ENCODE data around the gene CLRN1.

The CLRN1 gene

GRCh38 chr3:150972366-150973071 lies at the start of gene CLRN1:
CLRN1 (minus strand) TSS chr3:150972727; CDS start chr3:150972708, 19 bp downstream.
- TF ChIP-seq CTCF (IDR thresholded peaks at IDR 0.05; ENCODE audit: control insufficient read depth, insufficient read depth, low read depth, low read length, missing control alignments): no peak
- H3K4me3 ChIP-seq (ENCODE audit: control insufficient read depth, low read depth, low read length): no peak within 1 kb of the TSS
- no peak for DNase-seq (ENCODE audit: low read depth)

- peak; percentile 65 for DNase-seq (ENCODE audit: low read depth)
- no peak for TF ChIP-seq CTCF (IDR thresholded peaks at IDR 0.05; ENCODE audit: control insufficient read depth, insufficient read depth, low read depth, low read length, missing control alignments)
- no peak overlapping the region for H3K4me3 ChIP-seq (ENCODE audit: control insufficient read depth, low read depth, low read length)
These were observed 43.9 kb upstream of the CLRN1 start for GRCh38 chr3:151016478-151016795.

- no peak overlapping the region for H3K4me3 ChIP-seq (ENCODE audit: control insufficient read depth, low read depth, low read length)
- no peak for TF ChIP-seq CTCF (IDR thresholded peaks at IDR 0.05; ENCODE audit: control insufficient read depth, insufficient read depth, low read depth, low read length, missing control alignments)
- peak; percentile 52 for DNase-seq (ENCODE audit: low read depth)
These were observed 43.4 kb upstream of the CLRN1 start for GRCh38 chr3:151015767-151016477.

- no peak for DNase-seq (ENCODE audit: low read depth)
- TF ChIP-seq CTCF (IDR thresholded peaks at IDR 0.05; ENCODE audit: control insufficient read depth, insufficient read depth, low read depth, low read length, missing control alignments): no peak
- no peak overlapping the region for H3K4me3 ChIP-seq (ENCODE audit: control insufficient read depth, low read depth, low read length)
These were observed 42.7 kb upstream of the CLRN1 start for GRCh38 chr3:151015181-151015580.

GRCh38 chr3:151014501-151015018 lies 42.0 kb upstream of the CLRN1 start:
- no peak overlapping the region for H3K4me3 ChIP-seq (ENCODE audit: control insufficient read depth, low read depth, low read length)
- DNase-seq (ENCODE audit: low read depth): no peak
- TF ChIP-seq CTCF (IDR thresholded peaks at IDR 0.05; ENCODE audit: control insufficient read depth, insufficient read depth, low read depth, low read length, missing control alignments): no peak

- TF ChIP-seq CTCF (IDR thresholded peaks at IDR 0.05; ENCODE audit: control insufficient read depth, insufficient read depth, low read depth, low read length, missing control alignments): no peak
- DNase-seq (ENCODE audit: low read depth): no peak
- no peak overlapping the region for H3K4me3 ChIP-seq (ENCODE audit: control insufficient read depth, low read depth, low read length)
These were observed 40.2 kb upstream of the CLRN1 start for GRCh38 chr3:151012753-151013152.
